ENCODE data around the gene CERCAM.

DNA sequence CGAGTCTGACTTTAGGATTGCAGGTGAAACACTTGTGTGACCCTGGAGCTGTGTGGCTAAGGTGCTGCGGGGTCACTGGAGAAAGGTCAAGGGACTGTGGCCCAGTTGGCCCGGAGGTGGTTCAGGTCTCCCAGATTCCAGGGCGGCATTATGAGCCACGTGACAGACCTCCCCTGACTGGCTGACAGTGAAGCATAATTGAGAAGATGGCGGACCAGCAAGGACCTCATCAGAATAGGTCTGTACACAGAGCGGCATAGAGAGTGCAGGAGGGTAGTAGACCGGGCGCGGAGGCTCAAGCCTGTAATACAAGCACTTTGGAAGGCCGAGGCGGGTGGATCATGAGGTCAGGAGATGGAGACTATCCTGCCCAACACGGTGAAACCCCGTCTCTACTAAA lies 34.3 kb downstream of the CERCAM start:
- TF ChIP-seq, protein P1, sequence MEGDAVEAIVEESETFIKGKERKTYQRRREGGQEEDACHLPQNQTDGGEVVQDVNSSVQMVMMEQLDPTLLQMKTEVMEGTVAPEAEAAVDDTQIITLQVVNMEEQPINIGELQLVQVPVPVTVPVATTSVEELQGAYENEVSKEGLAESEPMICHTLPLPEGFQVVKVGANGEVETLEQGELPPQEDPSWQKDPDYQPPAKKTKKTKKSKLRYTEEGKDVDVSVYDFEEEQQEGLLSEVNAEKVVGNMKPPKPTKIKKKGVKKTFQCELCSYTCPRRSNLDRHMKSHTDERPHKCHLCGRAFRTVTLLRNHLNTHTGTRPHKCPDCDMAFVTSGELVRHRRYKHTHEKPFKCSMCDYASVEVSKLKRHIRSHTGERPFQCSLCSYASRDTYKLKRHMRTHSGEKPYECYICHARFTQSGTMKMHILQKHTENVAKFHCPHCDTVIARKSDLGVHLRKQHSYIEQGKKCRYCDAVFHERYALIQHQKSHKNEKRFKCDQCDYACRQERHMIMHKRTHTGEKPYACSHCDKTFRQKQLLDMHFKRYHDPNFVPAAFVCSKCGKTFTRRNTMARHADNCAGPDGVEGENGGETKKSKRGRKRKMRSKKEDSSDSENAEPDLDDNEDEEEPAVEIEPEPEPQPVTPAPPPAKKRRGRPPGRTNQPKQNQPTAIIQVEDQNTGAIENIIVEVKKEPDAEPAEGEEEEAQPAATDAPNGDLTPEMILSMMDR (IDR thresholded peaks at IDR 0.05) = no peak
- no peak for TF ChIP-seq POLR2A (IDR thresholded peaks at IDR 0.05)

Measured in esophagus squamous epithelium (tissue), 4 donors.